ENCODE results near the gene JTB.

Gene JTB

DNA sequence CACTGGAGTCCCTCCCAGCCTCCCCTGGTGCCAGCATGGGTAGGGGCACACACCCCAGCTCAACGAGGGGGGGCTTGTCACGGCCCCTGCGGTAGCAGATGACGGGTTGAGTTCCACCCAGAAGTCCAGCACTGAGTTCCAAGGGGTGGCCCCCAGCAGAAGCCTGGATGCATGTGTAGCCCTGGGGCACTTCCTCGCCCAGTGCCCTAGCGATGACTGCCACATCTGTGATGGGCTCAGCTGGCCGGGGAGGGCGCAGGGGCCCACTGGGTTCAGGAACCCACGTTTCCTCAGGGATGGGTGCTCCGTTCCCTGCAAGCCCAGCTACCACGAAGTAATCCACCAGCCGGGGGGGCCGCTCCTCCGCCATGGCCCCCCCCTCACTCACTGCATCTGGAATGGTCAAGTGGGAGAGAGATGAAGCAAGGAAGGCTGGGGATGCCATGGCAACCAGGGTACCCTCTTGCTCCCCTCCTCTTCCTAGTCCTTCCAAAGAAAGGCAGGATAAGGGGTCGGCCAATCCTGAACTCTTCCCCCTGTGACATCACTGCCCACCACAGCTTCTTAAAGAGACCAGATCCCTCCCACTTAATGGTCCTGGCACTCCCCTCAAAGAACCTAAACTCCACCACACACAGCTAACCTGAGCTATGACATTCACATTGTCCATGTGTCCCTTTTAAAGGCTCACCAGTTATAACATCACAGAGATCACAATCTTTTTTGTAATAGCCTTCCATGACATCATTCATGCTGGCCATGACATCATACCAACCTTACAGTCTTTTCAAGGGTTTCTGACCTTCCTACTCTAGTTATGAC, 33.3 kb downstream of the JTB start:
- Histone ChIP-seq H3K4me3 (ENCODE audit: low read depth, low read length) (peak overlapping the region; percentile 2), H2AFZ (no peak overlapping the region), H3K27ac (peak overlapping the region; percentile 80), H3K79me2 (no peaks in the 10 kb centered on the region), H3K9me3 (ENCODE audit: control insufficient read depth, low read length) (no peaks in the 10 kb centered on the region), H3K27me3 (ENCODE audit: control insufficient read depth, insufficient read depth, low read length) (no peaks in the 10 kb centered on the region), H3K4me1 (no peaks in the 10 kb centered on the region), H3K36me3 (ENCODE audit: control insufficient read depth, insufficient read depth, low read length) (no peaks in the 10 kb centered on the region), H3K4me2 (ENCODE audit: low read length) (no peak overlapping the region), H3K9ac (no peak overlapping the region)
- TF ChIP-seq, protein P1, sequence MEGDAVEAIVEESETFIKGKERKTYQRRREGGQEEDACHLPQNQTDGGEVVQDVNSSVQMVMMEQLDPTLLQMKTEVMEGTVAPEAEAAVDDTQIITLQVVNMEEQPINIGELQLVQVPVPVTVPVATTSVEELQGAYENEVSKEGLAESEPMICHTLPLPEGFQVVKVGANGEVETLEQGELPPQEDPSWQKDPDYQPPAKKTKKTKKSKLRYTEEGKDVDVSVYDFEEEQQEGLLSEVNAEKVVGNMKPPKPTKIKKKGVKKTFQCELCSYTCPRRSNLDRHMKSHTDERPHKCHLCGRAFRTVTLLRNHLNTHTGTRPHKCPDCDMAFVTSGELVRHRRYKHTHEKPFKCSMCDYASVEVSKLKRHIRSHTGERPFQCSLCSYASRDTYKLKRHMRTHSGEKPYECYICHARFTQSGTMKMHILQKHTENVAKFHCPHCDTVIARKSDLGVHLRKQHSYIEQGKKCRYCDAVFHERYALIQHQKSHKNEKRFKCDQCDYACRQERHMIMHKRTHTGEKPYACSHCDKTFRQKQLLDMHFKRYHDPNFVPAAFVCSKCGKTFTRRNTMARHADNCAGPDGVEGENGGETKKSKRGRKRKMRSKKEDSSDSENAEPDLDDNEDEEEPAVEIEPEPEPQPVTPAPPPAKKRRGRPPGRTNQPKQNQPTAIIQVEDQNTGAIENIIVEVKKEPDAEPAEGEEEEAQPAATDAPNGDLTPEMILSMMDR (IDR thresholded peaks at IDR 0.05) = no peak

DNA sequence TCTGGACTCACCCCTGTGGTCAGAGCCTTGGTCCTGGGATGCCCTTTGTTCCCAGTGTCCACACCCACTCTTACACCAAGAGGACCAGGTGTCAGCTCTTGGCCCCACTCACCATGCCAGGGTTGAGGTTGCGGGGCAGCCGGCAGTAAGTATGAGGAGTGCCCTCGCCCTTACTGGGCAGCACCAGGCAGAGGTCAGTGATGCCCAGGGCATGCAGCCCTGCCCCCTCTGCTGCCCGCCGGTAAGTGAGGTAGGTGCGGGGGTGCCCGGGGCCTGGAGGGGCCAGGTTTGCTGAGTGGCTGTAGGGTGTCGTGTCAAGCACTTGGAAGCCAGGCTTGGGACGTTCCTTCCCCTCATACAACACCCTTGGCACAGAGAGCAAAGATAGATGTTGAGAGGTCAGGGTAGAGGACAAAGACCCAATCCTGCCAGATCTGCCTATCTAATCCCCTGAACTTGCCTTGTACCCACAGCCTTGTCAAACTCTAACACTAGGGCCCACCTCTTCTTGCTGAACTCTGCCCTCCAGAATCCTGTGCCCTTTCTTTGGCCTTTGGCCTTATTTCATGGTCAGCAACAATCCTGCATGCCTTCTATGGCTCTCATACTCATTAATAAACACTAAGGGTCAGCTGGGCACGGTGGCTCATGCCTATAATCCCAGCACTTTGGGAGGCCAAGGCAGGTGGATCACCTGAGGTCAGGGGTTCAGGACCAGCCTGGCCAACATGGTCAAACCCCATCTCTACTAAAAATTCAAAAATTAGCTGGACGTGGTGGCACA, 34.5 kb downstream of the JTB start:
- no peak overlapping the region for H3K27ac ChIP-seq
- no peak overlapping the region for H3K4me2 ChIP-seq (ENCODE audit: low read length)
- H3K9me3 ChIP-seq (ENCODE audit: control insufficient read depth, low read length) = no peaks in the 10 kb centered on the region
- H3K79me2 ChIP-seq = no peaks in the 10 kb centered on the region
- no peak overlapping the region for H3K4me3 ChIP-seq (ENCODE audit: low read depth, low read length)
- no peak overlapping the region for H3K9ac ChIP-seq
- H3K36me3 ChIP-seq (ENCODE audit: control insufficient read depth, insufficient read depth, low read length) = no peaks in the 10 kb centered on the region
- H3K27me3 ChIP-seq (ENCODE audit: control insufficient read depth, insufficient read depth, low read length) = no peaks in the 10 kb centered on the region
- no peak overlapping the region for H2AFZ ChIP-seq
- no peaks in the 10 kb centered on the region for H3K4me1 ChIP-seq
- TF ChIP-seq, protein P1 (IDR thresholded peaks at IDR 0.05) = no peak

DNA sequence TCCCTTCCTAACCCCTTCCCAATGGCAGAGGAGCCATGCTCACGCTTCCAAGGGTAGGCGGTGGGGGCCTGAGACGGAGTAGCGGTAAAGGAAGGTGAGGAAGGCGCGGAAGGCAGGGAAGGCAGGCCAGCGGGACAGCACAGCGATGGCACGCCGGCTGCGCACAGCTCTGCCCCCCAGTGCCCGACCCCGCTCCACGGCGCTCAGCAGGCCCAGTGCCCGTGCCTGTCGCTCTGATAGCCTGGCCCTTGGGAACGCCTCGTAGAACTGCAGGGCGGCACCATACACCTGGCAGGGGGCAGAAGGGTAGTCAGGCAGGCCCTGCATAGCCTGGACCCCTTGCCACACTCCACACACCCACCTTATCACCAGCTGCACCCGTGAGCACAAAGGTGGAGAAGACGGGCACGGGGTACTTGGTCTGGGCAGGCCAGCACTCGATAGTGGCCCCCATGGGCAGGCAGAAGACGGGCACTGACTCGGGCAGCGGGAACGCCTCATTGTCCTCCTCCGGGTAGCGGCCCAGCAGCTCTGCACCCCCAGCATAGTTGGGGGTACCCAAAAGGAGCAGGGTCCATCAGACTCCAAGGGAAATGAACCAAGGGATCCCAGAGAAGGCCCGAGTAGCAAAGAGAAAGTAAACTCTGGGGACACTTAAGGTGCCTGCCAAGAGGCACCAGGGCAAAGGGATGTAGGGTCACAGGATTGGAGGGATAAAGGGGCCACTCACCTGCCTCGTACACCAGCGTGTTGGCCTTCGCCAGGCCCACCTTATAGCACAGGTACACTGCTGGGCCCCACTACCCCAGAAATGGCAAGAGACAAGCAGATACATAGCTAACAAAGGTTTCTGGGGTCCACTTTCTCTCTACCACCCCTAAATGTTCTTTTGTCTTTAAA, 35.4 kb downstream of the JTB start:
- no peak overlapping the region for H3K27ac ChIP-seq
- H3K9me3 ChIP-seq (ENCODE audit: control insufficient read depth, low read length) = no peaks in the 10 kb centered on the region
- H3K27me3 ChIP-seq (ENCODE audit: control insufficient read depth, insufficient read depth, low read length) = no peaks in the 10 kb centered on the region
- H3K36me3 ChIP-seq (ENCODE audit: control insufficient read depth, insufficient read depth, low read length) = no peaks in the 10 kb centered on the region
- no peak overlapping the region for H3K9ac ChIP-seq
- no peak overlapping the region for H3K4me2 ChIP-seq (ENCODE audit: low read length)
- TF ChIP-seq, protein P1 (IDR thresholded peaks at IDR 0.05) = no peak
- H3K79me2 ChIP-seq = no peaks in the 10 kb centered on the region
- no peak overlapping the region for H3K4me3 ChIP-seq (ENCODE audit: low read depth, low read length)
- H2AFZ ChIP-seq = no peak overlapping the region
- no peaks in the 10 kb centered on the region for H3K4me1 ChIP-seq

DNA sequence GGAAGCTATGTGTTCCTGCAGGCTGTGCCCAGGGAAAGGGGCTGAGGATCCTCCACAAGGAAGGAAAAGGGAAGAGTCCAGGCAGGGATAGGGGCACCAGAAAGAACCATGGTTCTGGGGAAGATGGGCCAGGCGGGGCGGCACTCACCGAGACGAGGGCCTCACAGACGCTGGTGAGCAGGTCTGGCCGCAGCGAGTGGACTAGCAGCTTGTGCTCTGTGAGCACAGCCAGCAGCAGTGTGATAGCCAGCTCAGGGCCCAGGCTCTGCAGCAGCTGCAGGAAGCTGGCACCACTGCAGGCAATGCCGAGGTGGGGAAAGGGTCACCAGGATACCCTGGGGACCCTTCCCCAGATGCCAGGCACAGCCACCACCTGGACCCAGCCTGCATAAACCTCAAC, 36.7 kb downstream of the JTB start:
- H3K36me3 ChIP-seq (ENCODE audit: control insufficient read depth, insufficient read depth, low read length) = no peaks in the 10 kb centered on the region
- no peak overlapping the region for H3K4me2 ChIP-seq (ENCODE audit: low read length)
- no peak overlapping the region for H2AFZ ChIP-seq
- H3K9me3 ChIP-seq (ENCODE audit: control insufficient read depth, low read length) = no peaks in the 10 kb centered on the region
- H3K27me3 ChIP-seq (ENCODE audit: control insufficient read depth, insufficient read depth, low read length) = no peaks in the 10 kb centered on the region
- TF ChIP-seq, protein P1 (IDR thresholded peaks at IDR 0.05) = no peak
- H3K27ac ChIP-seq = no peak overlapping the region
- H3K4me1 ChIP-seq = no peaks in the 10 kb centered on the region
- no peak overlapping the region for H3K4me3 ChIP-seq (ENCODE audit: low read depth, low read length)
- no peaks in the 10 kb centered on the region for H3K79me2 ChIP-seq
- H3K9ac ChIP-seq = no peak overlapping the region
